NCI-H2196 treated with DMSO at 0.1 percent for 48 hours (cell line): ENCODE data around the gene SNX18.
A peak's percentile ranks its signal among the peaks of the same experiment; 100 is the strongest.
"Not testable (repeated sequence)": the region's sequence is repeated elsewhere in the genome, so short reads cannot be mapped to it uniquely, and the experiment has no call there.

ENCODE experiments used
- DNase-seq: peaks from one replicate; lab custom pipeline; 2025; ENCODE audit not compliant: unreplicated experiment; lab: John Stamatoyannopoulos, UW

Gene SNX18, protein sequence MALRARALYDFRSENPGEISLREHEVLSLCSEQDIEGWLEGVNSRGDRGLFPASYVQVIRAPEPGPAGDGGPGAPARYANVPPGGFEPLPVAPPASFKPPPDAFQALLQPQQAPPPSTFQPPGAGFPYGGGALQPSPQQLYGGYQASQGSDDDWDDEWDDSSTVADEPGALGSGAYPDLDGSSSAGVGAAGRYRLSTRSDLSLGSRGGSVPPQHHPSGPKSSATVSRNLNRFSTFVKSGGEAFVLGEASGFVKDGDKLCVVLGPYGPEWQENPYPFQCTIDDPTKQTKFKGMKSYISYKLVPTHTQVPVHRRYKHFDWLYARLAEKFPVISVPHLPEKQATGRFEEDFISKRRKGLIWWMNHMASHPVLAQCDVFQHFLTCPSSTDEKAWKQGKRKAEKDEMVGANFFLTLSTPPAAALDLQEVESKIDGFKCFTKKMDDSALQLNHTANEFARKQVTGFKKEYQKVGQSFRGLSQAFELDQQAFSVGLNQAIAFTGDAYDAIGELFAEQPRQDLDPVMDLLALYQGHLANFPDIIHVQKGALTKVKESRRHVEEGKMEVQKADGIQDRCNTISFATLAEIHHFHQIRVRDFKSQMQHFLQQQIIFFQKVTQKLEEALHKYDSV

DNA sequence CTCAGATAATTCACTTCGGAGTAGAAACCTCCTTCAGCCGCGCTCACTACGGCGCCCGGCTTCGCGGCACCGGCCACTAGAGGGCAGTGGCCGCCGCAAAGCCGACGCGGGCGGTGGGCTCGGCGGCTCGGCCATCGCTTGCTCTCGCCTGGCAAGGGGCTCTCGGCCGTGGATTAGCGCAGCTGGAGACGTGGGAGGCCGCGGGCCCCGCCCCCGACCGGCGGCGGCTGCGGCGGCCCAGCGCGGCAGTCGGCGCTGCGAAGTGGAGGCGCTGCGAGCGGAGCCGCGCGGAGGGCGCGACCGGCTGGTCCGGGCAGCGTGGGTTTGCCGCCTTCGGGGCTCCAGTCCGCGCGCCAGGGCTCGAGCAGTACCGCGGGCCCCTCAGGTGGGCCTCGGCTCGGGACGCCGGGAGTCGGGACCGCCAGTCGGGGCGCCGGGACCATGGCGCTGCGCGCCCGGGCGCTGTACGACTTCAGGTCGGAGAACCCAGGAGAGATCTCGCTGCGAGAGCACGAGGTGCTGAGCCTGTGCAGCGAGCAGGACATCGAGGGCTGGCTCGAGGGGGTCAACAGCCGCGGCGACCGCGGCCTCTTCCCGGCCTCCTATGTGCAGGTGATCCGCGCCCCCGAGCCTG is at the start of gene SNX18:
Gene SNX18 (plus strand): TSS at position 248 of the 634 bp plus-strand sequence. CDS start 194 bp downstream, at position 442.
- peak; percentile 19 for DNase-seq

DNA sequence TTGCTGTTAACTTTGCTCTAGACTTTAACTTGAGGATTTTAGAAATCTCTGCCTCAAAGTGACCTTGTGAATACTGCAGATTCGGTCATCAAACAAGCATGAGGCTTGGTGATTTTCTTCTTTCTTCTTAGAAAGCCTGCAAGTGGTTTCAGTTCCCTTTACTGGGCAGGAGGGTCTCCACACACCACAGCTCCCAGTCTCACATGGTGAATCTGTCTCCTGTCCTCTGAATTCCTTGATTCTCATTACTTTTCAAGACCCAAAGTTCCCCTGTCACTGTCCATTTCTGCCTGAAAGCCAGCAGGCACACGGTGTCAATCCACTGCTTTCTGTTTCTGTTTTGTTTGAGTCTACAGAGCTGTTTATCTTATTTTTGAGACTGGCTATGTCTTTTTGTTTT is 47.9 kb upstream of the SNX18 start:
- no peak for DNase-seq

DNA sequence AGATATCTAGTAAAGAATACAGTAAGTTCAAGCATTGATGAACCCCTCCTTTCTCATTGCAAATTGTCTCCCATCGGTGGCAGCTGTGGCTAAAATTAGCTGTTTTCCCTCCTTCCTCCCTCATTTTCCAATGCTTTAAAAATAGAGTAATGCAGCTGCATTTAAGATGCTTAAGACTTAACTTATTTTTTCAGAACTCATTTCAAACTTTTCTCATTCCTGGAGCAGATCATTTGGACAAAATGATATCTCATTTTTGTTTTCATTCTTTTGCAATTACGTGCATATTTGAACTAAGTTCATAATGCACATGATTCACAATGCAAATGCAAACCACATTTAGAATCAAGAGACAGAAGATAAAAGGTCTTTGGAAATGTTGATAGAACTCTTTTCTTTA is 47.4 kb upstream of the SNX18 start:
- no peak for DNase-seq

DNA sequence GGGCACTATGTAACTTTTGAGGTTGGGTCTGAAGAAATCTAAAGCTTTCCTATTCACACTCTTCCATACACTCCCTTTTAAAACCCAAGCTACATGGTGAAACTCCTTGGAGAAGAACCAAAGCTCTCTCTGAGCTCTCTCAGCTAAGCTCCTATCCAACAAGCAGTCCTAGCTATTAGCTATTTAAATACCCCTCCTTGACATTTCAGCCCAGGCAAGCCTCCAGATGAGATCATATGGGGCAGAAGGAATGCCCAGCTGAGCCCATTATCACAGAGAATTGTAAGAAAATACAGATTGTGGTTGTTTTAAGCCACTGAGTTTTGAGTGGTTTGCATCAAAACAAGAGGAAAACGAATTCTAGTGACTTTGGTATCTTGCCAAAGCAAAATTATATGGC is 46.9 kb upstream of the SNX18 start:
- DNase-seq, result no peak

DNA sequence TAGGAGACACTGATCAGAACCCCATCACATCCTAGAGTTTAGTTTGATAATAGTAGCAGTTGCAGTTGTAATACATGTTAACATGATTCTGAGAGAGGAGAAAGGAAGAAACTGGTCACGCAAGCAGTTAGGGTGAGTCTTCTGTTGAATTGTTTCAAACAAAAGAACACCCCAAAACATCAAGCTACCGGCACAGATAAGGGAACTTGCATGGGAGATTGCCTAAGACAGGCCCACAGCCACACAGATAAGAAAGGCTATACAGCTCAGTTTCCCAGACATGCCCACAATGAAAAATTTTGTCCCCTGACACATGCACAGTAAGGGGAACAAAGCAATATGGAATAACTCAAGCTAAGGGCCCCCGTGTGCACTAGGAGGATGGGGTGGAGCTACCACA is 46.2 kb upstream of the SNX18 start:
- DNase-seq, result no peak

DNA sequence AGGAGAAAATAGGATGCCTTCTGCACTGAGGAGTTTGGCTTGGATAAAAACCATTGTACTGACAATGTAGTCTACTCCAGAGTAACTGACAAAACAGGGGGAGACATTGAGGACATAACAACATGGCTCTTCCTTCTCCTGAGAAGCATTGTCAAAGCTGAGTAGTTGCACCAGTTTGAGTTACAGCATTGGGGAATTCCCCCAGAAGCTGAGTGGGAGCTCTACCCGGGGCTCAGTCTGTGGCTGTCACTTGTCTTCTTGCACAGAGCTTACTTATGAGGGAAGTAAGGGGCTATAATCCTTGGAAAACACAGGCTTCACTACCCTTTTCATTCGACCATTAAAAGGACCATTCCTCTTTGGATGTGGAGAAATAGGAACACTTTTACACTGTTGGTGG is 40.9 kb upstream of the SNX18 start:
- DNase-seq, result no peak

DNA sequence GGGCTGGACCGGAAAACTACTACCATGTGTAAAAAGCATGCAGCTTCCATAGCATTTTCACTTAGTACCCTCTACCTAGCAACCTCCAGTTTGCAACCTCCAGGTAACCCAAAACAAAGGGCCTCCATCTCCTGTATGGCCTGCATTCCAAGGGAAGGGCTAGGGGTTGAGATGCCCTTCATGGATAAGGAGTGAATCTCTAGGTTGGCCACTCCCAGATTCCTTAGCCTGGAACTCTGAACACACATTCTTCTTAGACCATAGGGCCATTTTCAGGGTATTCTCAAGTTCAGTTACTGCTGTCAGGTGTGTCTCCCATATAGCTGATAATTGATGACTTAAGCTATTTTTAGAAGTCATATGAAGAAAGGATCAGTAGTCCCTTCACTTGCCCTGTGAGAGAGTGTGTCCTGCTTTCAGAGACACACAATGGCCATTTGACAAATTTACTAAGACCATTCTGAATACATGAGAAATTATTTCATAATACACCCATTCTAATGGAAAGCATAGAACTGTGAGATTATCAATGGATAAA is 39.5 kb upstream of the SNX18 start:
- DNase-seq, result no peak

DNA sequence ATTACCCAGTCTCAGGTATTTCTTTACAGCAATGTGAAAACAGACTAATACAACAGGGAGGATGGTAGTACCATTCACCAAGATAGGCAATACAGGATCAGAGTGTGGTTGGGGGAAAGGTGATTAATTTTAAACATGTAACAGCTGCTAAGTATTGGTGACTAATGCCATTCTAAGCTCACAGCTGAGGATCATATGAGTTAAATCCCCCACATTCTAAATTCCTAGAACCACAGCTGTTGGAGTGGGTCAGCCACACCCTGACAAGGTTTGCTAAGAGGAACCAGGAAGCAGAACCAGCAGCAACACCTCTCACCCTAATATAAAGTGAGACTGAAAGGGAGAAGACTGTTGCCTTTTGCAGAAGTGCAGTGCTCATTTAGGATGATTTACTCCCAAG is 37.3 kb upstream of the SNX18 start:
- DNase-seq, result no peak

DNA sequence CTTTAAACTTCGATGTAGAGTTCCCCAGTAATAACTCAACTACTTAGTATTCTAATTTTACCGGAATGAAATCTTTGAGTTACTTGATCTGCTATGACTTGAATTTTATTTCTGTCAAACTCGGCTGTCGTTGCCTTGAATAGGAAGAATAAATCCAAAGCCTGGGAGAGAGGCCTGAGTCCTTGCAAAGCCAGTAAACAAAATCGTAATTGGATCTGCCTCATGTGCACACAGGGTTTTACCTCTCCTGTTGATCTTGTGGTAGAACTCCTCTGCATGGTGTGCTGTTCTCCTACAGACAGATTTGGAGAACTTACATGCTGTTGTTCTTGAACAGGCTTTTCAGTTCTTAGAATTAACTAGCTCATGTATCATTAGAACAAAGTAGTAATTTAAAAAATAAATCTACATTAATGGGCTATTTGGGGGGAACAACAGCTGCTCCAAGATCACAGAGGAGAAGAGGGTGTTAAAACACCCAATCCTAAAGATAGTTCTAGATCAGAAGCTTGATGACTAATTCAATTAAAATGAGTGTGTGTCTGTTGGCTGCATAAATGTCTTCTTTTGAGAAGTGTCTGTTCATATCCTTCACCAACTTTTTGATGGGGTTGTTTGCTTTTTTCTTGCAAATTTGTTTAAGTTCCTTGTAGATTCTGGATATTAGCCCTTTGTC is 33.2 kb upstream of the SNX18 start:
- DNase-seq, result no peak

DNA sequence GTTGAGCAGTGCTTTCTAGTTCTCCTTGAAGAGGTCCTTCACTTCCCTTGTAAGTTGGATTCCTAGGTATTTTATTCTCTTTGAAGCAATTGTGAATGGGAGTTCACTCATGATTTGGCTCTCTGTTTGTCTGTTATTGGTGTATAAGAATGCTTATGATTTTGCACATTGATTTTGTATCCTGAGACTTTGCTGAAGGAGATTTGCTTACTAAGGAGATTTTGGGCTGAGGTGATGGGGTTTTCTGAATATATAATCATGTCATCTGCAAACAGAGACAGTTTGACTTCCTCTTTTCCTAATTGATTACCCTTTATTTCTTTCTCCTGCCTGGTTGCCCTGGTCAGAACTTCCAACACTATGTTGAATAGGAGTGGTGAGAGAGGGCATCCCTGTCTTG is 31.9 kb upstream of the SNX18 start:
- DNase-seq, result not testable (repeated sequence)

DNA sequence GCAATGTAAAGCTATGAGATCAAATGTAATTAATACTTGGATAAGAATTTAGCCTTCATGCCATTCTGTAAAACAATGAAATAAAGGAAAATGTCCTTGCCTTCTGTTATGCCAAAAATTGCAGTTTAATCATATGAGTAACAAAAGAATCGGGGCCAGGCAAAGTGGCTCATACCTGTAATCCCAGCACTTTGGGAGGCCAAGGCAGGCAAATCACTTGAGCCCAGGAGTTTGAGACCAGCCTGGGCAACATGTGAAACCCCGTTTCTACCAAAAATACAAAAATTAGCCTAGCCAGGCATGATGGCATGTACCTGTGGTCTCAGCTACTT is 27.9 kb upstream of the SNX18 start:
- not testable (repeated sequence) for DNase-seq

DNA sequence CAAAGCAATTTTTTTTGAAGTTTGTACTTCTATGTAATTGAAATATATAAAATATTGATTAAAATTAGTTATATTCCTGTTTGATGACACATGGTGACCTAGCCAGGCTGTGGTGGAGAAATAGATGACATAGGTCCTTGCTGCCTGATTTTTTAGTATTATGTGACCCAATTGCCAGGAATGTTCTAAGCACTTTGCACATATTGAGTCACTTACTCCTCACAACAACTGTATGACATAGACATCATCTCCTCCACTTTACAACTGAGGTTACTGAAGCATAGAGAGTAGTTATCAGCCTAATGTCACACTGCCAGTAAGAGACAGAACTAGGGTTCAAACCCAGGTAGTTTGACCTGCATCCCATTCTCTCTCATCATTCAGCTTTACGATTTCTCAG is 26.2 kb upstream of the SNX18 start:
- DNase-seq, result no peak

DNA sequence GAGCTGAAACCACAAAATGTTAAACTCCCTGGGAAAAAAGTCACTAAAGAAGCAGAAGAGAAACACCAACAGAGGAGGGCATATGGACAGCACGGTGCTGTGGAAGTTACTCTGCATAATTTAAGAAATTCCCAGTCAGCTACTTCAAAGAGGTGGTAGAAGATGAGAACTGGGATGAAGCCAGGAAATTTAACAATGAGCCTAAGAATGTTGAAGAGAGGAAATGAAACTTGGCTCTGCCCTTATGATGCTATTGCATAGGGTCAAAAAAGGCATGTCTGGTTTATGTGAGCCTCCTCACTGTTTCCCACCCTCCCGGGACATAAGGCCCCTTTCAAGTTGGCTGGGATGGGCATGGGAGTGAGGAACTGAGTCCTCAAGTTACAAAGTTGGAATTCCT is 25.4 kb upstream of the SNX18 start:
- DNase-seq, result no peak

DNA sequence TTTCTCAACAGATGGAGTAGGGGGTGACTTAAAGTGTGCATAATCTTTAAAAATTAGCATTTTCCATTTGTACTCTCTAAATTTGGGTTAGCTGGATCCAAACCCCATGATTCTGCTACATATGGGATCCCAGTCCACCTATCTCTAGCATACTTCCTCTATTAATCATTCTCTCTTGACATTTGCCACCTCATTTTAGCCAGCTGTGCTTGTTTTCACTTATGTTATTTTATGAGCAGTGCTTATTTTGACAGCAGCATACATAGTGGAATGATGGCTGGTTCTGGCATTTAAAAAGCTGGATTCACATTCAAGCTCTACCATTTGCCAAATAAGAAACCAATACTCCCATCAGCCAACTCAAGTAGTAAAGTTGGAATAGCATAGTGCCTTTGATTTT is 22.5 kb upstream of the SNX18 start:
- no peak for DNase-seq

DNA sequence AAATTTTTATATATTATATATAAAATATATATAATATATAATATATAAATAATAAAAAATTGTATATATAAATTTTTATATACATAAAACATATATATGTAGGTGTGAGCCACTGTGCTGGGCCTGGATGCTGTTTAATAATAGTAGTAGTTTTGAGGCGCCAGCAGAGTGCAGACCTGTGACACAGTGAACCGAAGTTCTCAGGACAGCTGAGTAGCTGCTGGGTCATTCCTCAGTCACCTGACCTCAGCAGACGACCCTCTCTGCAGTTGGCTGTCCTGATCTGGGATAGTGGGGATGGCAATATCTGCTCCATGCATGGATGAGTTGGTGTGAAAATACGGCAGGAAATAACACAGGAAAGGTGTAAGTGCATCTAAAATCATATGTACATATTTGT is 3.3 kb upstream of the SNX18 start:
- DNase-seq, result no peak

DNA sequence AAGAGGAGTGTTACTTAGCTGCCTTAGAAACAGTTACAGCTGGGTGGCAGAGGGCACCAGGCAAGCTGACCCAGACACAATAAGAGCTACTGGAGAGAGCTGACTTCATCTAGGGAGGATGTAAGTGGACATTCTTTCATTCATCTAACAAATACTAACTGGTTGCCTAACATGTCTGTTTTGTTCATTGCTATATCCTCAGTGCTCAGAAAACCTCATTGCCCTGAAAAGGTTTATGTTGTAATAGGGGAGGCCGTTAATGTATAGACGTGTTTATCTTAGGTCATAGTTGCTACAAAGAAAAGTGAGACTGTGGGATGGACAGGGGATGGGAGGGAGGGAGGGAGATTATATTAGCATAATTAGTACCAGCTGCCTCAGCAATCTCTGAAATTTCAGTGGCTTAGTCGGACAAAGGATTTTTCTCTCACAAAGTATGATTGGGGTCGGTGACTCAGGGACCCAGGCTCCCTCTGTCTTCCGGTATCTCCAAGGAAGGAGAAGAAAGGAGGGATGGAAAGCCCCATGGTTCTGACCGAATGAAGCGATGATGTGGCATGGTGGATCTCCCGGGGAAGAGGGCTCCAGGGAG is 2.6 kb upstream of the SNX18 start:
- DNase-seq, result no peak

DNA sequence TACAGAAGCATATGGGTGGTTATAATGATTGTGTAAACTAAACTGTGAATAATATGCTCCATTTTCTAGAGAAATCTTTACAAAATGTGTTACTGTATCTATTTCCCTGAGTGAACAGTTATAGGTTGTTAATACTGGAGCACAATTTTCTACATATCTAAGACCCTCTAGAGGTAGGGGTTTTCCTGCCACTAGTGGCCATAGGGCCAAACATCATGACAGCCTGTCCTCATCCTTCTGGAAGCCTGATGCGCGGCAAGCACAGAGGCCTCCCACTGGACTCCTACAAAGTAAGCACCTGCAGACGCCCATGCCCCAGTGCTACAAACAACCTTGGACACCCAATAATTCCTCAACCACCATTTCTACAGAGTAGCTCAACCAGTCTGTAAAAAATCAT is 1.9 kb upstream of the SNX18 start:
- no peak for DNase-seq

DNA sequence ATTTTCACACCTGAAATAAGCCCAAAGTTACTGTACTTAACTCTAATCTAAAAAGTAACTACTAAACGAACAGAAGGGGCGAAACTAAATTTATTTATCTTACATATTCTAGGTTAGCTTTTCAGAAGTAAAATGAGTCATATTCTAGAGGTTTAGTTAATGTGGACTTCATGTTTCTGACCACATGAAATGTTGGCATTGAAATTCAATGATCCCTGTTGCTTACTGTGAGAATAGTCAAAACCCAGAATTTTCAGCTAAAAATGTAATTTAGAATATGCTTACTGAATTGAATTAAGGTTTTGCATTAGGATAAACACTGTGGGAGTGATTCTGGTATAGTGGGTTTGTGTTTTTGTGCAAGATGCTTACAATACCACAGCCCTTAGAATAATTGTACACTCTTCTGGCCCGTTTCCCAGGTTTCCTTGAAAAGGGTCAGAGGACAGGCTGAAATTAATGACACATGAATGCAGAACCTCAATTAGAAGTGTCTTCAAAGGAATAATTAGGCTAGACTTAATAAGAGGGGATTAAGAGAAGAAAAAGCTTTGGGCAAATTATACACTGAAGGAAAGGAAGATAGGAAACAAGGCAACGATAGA is 1.4 kb upstream of the SNX18 start:
- no peak for DNase-seq

DNA sequence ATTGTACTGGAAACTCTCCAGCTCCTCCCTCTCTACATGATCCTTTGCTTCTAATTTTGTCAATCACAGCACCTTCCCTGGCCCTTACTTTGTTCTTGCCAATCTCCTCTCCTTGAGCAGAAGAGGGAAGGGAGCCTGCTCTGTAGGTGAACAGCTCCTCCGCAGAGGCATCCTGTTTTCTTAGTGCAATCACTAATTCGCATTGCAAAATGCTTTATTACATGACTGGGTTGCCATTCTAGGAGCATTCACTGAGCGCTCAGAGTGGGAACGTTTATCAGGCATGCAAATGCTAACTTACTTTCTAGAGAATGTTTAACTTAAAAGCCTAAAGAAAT is 416 bp upstream of the SNX18 start:
- no peak for DNase-seq

DNA sequence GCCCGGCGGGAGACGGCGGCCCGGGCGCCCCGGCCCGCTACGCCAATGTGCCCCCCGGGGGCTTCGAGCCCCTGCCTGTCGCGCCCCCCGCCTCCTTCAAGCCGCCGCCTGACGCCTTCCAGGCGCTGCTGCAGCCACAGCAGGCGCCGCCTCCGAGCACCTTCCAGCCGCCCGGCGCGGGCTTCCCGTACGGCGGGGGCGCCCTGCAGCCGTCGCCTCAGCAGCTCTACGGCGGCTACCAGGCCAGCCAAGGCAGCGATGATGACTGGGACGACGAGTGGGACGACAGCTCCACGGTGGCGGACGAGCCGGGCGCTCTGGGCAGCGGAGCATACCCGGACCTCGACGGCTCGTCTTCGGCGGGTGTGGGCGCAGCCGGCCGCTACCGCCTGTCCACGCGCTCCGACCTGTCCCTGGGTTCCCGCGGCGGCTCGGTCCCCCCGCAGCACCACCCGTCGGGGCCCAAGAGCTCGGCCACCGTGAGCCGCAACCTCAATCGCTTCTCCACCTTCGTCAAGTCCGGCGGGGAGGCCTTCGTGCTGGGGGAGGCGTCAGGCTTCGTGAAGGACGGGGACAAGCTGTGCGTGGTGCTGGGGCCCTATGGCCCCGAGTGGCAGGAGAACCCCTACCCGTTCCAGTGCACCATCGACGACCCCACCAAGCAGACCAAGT is 723 bp downstream of the SNX18 start:
- DNase-seq, result no peak
